Glutamatergic neuron (in vitro differentiated cells): ENCODE data around the gene SEMA6B. TPM values are rescaled to one million over a fixed set of nuclear protein-coding genes. Genes with fewer than 3 reads are reported as not detected.

Experiments used
- DNase-seq: peaks from one replicate; pipeline ENCODE4 v3.0.0; 2022
- H3K27ac Mint-ChIP-seq: one replicate; pipeline ENCODE4 v1.8.0; 2020; ENCODE audit warnings: mild to moderate bottlenecking, mixed read lengths, inconsistent platforms; ENCODE audit not compliant: unreplicated experiment
- H3K27me3 Mint-ChIP-seq: one replicate; pipeline ENCODE4 v1.8.0; 2020; ENCODE audit warnings: mild to moderate bottlenecking, moderate library complexity, mixed read lengths, inconsistent platforms; ENCODE audit not compliant: unreplicated experiment
- H3K36me3 Mint-ChIP-seq: one replicate; pipeline ENCODE4 v1.8.0; 2020; ENCODE audit warnings: mild to moderate bottlenecking, mixed read lengths, inconsistent platforms; ENCODE audit not compliant: unreplicated experiment
- H3K4me1 Mint-ChIP-seq: one replicate; pipeline ENCODE4 v1.8.0; 2020; ENCODE audit warnings: mild to moderate bottlenecking, low read depth, mixed read lengths, inconsistent platforms; ENCODE audit not compliant: unreplicated experiment
- H3K4me3 Mint-ChIP-seq: one replicate; pipeline ENCODE4 v1.8.0; 2020; ENCODE audit warnings: mild to moderate bottlenecking, mixed read lengths, inconsistent platforms; ENCODE audit not compliant: unreplicated experiment
- H3K9me3 Mint-ChIP-seq: one replicate; pipeline ENCODE4 v1.8.0; 2020; ENCODE audit warnings: mild to moderate bottlenecking, moderate library complexity, mixed read lengths, inconsistent platforms; ENCODE audit not compliant: unreplicated experiment
- total RNA-seq: library from RNA; stranded (reverse); fragmentation: NEBNext Ultra II Directional; extraction: Animal tissue kit (Norgen Biotek cat#: 25700); gene quantifications from one replicate; pipeline ENCODE4 v1.2.1, GENCODE V29; 2021; ENCODE audit not compliant: unreplicated experiment
- TF ChIP-seq, protein P1 (sequence below): fragments of 200-600 bp; sonication (generic); IDR thresholded peaks from one replicate; pipeline ENCODE4 v1.5.0; 2021; ENCODE audit not compliant: partially characterized antibody, unreplicated experiment

Gene SEMA6B
- total RNA-seq, 1 donor from 2014 or later, result 234 TPM

DNA sequence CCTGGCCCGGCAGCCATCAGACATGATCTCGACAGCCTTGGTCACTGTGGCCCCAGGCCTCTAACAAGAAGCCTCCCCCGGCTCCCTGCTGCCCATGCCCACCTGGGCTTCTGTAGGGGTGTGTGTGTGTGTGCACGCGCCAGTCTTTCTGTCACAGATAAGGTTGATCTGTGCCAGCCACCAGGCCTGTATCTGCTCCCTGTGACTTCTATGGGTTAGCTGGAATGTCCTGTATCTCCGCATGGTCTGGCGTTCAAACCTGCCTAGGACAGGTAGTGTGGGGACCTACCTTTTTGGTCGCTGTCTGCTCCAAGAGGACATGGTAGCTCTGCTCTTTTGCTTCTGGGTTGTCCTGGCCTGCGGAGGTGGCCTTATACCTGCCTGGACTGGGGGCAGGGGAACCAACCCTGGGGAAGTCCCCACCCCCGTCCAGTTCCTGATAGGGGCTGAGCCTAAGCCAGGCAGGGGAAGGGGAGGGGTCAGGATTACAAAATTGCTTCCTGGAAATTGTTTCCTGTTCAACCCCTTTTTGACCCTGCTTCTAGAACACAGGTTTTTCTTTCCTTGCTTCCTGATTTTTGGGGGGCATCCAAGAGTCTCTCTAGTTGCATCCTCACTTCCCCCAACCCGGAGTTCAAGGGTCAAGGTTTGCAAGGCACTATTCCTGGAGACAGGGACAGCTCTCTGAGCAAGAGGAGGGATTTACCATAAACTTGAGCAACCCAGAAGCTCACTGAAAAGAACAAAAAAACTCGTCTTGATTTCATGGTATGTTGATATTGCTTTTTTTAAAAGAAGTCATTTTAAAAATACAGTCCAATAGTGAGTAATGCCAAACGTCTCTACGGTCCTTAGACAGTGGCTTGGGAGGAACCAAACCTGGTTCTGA lies 19.5 kb downstream of the SEMA6B start, which contains the start of gene LRG1:
LRG1 (minus strand) TSS at position 344 of the 889 bp plus-strand sequence; CDS start at position 321, 23 bp downstream.
- Mint-ChIP-seq H3K4me3 (peak within 1 kb of the TSS; percentile 6), H3K36me3 (peaks cover 11% of the 10 kb centered on the region), H3K27me3 (peaks cover 10% of the 10 kb centered on the region), H3K4me1 (no peaks in the 10 kb centered on the region), H3K27ac (no peak within 1 kb of the TSS), H3K9me3 (peaks cover 4% of the 10 kb centered on the region)
- DNase-seq, result no peak
- TF ChIP-seq, protein P1, sequence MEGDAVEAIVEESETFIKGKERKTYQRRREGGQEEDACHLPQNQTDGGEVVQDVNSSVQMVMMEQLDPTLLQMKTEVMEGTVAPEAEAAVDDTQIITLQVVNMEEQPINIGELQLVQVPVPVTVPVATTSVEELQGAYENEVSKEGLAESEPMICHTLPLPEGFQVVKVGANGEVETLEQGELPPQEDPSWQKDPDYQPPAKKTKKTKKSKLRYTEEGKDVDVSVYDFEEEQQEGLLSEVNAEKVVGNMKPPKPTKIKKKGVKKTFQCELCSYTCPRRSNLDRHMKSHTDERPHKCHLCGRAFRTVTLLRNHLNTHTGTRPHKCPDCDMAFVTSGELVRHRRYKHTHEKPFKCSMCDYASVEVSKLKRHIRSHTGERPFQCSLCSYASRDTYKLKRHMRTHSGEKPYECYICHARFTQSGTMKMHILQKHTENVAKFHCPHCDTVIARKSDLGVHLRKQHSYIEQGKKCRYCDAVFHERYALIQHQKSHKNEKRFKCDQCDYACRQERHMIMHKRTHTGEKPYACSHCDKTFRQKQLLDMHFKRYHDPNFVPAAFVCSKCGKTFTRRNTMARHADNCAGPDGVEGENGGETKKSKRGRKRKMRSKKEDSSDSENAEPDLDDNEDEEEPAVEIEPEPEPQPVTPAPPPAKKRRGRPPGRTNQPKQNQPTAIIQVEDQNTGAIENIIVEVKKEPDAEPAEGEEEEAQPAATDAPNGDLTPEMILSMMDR, result no peak

DNA sequence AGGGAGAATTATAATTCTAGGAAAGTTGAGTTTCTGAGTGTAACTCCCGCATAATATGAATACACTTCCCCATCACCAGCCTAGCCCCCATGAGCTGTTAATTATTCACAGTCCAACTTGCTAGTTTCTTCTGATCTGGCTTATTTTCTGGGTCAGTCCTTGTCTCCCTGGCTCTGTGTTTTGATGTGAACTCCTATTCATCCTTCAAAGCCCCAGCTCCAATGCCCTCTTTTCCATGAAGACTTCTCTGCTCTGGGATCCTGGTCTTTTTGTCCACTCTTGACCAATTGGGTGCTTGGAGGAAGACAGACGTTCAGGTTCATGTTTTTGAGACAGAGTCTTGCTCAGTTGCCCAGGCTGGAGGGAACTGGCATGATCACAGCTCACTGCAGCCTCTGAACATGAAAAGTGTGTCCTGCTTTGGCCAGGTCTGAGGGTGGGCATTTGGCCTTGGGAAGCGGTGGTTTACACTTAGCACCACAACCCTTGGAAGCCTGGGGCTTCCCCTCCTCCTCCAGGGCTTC lies 20.3 kb downstream of the SEMA6B start:
- no peak for DNase-seq
- Mint-ChIP-seq H3K9me3 (peaks cover 4% of the 10 kb centered on the region), H3K27ac (no peak overlapping the region), H3K4me1 (no peaks in the 10 kb centered on the region), H3K27me3 (peaks cover 10% of the 10 kb centered on the region), H3K36me3 (peaks cover 11% of the 10 kb centered on the region), H3K4me3 (peak overlapping the region; percentile 6)
- TF ChIP-seq, protein P1, result no peak

DNA sequence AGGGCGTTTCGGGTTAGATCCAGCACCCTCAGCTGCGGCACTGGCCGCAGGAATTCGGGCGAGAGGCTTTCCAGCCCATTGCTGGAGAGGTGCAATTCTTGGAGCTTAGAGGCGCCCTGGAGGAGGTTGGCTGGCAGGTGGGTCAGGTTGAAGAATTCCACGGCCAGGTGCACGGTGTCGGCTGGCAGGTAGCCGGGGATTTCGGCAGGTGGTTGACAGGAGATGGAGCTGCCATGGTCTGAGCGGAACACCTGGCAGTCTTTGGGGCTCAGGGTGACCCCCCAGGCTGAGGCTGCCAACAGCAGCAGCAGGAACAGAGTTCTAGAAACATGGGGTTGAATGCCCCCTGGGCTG lies 20.9 kb downstream of the SEMA6B start:
- peaks cover 10% of the 10 kb centered on the region for H3K27me3 Mint-ChIP-seq
- no peak overlapping the region for H3K27ac Mint-ChIP-seq
- no peak for DNase-seq
- no peak overlapping the region for H3K4me3 Mint-ChIP-seq
- H3K4me1 Mint-ChIP-seq, result no peaks in the 10 kb centered on the region
- peaks cover 11% of the 10 kb centered on the region for H3K36me3 Mint-ChIP-seq
- H3K9me3 Mint-ChIP-seq, result peaks cover 4% of the 10 kb centered on the region
- TF ChIP-seq, protein P1, result no peak

DNA sequence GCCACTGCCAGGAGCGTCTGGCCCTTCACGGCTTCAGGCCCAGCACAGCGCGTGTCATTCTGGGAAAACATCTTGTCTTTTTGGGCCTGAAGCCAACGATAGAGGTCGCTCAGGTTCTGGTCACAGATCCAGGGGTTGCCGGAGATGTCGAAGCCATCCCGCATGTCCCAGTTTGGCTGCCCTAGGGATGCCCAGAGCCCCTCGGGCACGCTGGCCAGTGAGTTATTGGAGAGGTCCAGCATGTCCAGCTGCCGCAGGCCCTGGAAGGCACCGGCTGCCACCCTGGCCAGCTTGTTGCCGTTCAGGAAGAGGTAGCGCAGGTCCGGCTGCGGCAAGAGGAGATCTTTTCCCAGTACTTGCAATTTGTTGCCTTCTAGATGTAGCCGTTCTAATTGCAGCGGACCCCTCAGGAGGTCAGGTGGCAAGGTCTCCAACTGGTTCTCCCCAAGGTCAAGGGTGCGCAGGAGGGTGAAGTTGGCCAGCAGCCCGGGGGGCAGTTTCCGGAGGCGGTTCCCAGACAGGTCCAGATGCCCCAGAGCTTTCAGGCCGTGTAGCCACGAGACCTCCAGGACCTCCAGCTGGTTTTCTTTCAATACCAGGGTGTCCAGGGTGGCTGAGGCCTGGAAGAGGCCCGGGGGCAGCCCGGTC lies 21.4 kb downstream of the SEMA6B start:
- TF ChIP-seq, protein P1, result no peak
- peaks cover 11% of the 10 kb centered on the region for H3K27me3 Mint-ChIP-seq
- H3K27ac Mint-ChIP-seq, result no peak overlapping the region
- H3K4me1 Mint-ChIP-seq, result no peaks in the 10 kb centered on the region
- no peak for DNase-seq
- peaks cover 8% of the 10 kb centered on the region for H3K9me3 Mint-ChIP-seq
- no peak overlapping the region for H3K4me3 Mint-ChIP-seq
- H3K36me3 Mint-ChIP-seq, result peaks cover 11% of the 10 kb centered on the region
